A673 (cell line): ENCODE measurements around the gene TEKT2. TPM values are rescaled to one million over a fixed set of nuclear protein-coding genes. Genes with fewer than 3 reads are reported as not detected.
A peak's percentile ranks its signal among the peaks of the same experiment; 100 is the strongest.

Source experiments
- BruUV-seq: library from RNA; stranded (reverse); fragments of 400-500 nt; replicated peaks from 2 replicates; lab custom pipeline; 2021; lab: Mats Ljungman, UMichigan
- CTCF ChIA-PET: fragments of 300-600 bp; sonication (Branson Sonifier 250); formaldehyde crosslinking; loops from one replicate; lab custom pipeline; 2022; ENCODE audit warnings: antibody characterized with exemption; lab: Charles Lee
- POLR2A ChIA-PET: fragments of 300-600 bp; sonication (Branson Sonifier 250); formaldehyde crosslinking; loops from one replicate; lab custom pipeline; 2022; ENCODE audit warnings: antibody characterized with exemption; ENCODE audit not compliant: low non-redundant PET; lab: Charles Lee
- DNase-seq: peaks from one replicate; pipeline ENCODE4 v3.0.0-alpha.2; 2015; ENCODE audit warnings: low spot score
- H3K27ac ChIP-seq: fragments of 200-600 bp; sonication (generic); 2 replicates; pipeline ENCODE4 v1.5.1; 2016; ENCODE audit warnings: mixed run types, low read depth, mild to moderate bottlenecking, mixed read lengths, antibody characterized with exemption, low read length; ENCODE audit not compliant: poor library complexity, severe bottlenecking
- H3K27me3 ChIP-seq: fragments of 200-600 bp; sonication (generic); replicated peaks from 2 replicates; pipeline ENCODE4 v1.6.1; 2017; ENCODE audit warnings: mixed run types, low read depth, mild to moderate bottlenecking, mixed read lengths, antibody characterized with exemption, low read length; ENCODE audit not compliant: insufficient read depth, poor library complexity
- H3K36me3 ChIP-seq: fragments of 200-600 bp; sonication (generic); 2 replicates; pipeline ENCODE4 v1.6.1; 2016; ENCODE audit warnings: mixed run types, mild to moderate bottlenecking, mixed read lengths, antibody characterized with exemption, low read length; ENCODE audit not compliant: insufficient read depth, poor library complexity, severe bottlenecking
- H3K4me1 ChIP-seq: fragments of 200-600 bp; sonication (generic); 2 replicates; pipeline ENCODE4 v1.6.1; 2017; ENCODE audit warnings: mixed run types, mild to moderate bottlenecking, mixed read lengths, antibody characterized with exemption, low read length; ENCODE audit not compliant: insufficient read depth, poor library complexity, severe bottlenecking
- H3K4me3 ChIP-seq: fragments of 200-600 bp; sonication (generic); 2 replicates; pipeline ENCODE4 v1.5.1; 2016; ENCODE audit warnings: low read depth, mixed run types, mild to moderate bottlenecking, mixed read lengths, low read length; ENCODE audit not compliant: poor library complexity, severe bottlenecking
- H3K9me3 ChIP-seq: fragments of 200-600 bp; sonication (generic); 2 replicates; pipeline ENCODE4 v1.6.1; 2016; ENCODE audit warnings: mixed run types, low read depth, mild to moderate bottlenecking, mixed read lengths, antibody characterized with exemption, low read length; ENCODE audit not compliant: poor library complexity, severe bottlenecking
- EZH2 ChIP-seq: fragments of 200-600 bp; sonication (generic); IDR thresholded peaks from 2 replicates; pipeline ENCODE4 v1.6.1; 2017; ENCODE audit warnings: borderline replicate concordance, low read depth, mild to moderate bottlenecking, mixed read lengths, antibody characterized with exemption, low read length; ENCODE audit not compliant: poor library complexity, severe bottlenecking
- intact Hi-C: fragments of 100-400 bp; cut with micrococcal nuclease; formaldehyde crosslinking; loops from one replicate; pipeline ENCODE4 v1.10.0; 2022; ENCODE audit not compliant: unreplicated experiment
- total RNA-seq: library from RNA; stranded (reverse); gene quantifications from 2 replicates; pipeline ENCODE4 v1.2.3, GENCODE V29; 2021
- TF ChIP-seq, protein P1 (sequence below): fragments of 300-800, 200-600 bp; sonication (generic); conservative IDR thresholded peaks from 2 replicates; pipeline ENCODE4 v1.5.1; 2017; ENCODE audit warnings: low read depth, mild to moderate bottlenecking, antibody characterized with exemption, low read length, moderate library complexity, mixed read lengths

TEKT2 gene
- total RNA-seq, 1 experiment from 2014 or later = 2.8 TPM

GRCh38 chr1:36134505-36135329 is 50.8 kb downstream of the TEKT2 start:
- H3K4me3 ChIP-seq = no peak overlapping the region
- ChIA-PET POLR2A (no interaction called here), CTCF (interaction anchor here (0.5 to 1.2 kb wide), 8 partner anchors 15 to 125 kb away, joined by 3 to 5 read pairs (median 4); no protein-coding TSS in a partner anchor)
- no peak for TF ChIP-seq EZH2
- TF ChIP-seq, protein P1, sequence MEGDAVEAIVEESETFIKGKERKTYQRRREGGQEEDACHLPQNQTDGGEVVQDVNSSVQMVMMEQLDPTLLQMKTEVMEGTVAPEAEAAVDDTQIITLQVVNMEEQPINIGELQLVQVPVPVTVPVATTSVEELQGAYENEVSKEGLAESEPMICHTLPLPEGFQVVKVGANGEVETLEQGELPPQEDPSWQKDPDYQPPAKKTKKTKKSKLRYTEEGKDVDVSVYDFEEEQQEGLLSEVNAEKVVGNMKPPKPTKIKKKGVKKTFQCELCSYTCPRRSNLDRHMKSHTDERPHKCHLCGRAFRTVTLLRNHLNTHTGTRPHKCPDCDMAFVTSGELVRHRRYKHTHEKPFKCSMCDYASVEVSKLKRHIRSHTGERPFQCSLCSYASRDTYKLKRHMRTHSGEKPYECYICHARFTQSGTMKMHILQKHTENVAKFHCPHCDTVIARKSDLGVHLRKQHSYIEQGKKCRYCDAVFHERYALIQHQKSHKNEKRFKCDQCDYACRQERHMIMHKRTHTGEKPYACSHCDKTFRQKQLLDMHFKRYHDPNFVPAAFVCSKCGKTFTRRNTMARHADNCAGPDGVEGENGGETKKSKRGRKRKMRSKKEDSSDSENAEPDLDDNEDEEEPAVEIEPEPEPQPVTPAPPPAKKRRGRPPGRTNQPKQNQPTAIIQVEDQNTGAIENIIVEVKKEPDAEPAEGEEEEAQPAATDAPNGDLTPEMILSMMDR = peak; percentile 76
- H3K9me3 ChIP-seq = no peaks in the 10 kb centered on the region
- intact Hi-C loops = loop anchor here (5.0 kb wide), 1 partner anchor 37 kb away; no protein-coding TSS in a partner anchor
- no TSS peak for BruUV-seq
- H3K27me3 ChIP-seq = no peaks in the 10 kb centered on the region
- peaks cover 10% of the 10 kb centered on the region for H3K4me1 ChIP-seq
- peak overlapping the region; percentile 55 for H3K27ac ChIP-seq
- no peak for DNase-seq
- H3K36me3 ChIP-seq = peaks cover 32% of the 10 kb centered on the region

- intact Hi-C loops = no loop called here
- BruUV-seq = no TSS peak
- H3K4me1 ChIP-seq = peaks cover 10% of the 10 kb centered on the region
Measured at GRCh38 chr1:36135330-36135667, 51.4 kb downstream of the TEKT2 start.

GRCh38 chr1:36135796-36136195 is 51.9 kb downstream of the TEKT2 start:
- Histone ChIP-seq H3K27me3 (no peaks in the 10 kb centered on the region), H3K27ac (no peak overlapping the region), H3K4me3 (no peak overlapping the region), H3K4me1 (peaks cover 10% of the 10 kb centered on the region), H3K36me3 (peaks cover 37% of the 10 kb centered on the region), H3K9me3 (no peaks in the 10 kb centered on the region)
- no TSS peak for BruUV-seq
- CTCF ChIA-PET = interaction anchor here (0.9 kb wide), 1 partner anchor 17 kb away, joined by 3 read pairs; no protein-coding TSS in a partner anchor
- intact Hi-C loops = no loop called here
- POLR2A ChIA-PET = no interaction called here
- TF ChIP-seq, protein P1 = no peak
- no peak for TF ChIP-seq EZH2
- DNase-seq = no peak

More at GRCh38 chr1:36135330-36135667, 51.4 kb downstream of the TEKT2 start:
- H3K36me3 ChIP-seq = peaks cover 37% of the 10 kb centered on the region
- H3K27me3 ChIP-seq = no peaks in the 10 kb centered on the region
- peak overlapping the region; percentile 55 for H3K27ac ChIP-seq
- ChIA-PET POLR2A (no interaction called here), CTCF (interaction anchor here (0.5 to 1.2 kb wide), 8 partner anchors 15 to 124 kb away, joined by 3 to 5 read pairs (median 4); no protein-coding TSS in a partner anchor)
- no peaks in the 10 kb centered on the region for H3K9me3 ChIP-seq
- TF ChIP-seq, protein P1 = no peak
- no peak for DNase-seq
- H3K4me3 ChIP-seq = no peak overlapping the region
